DMS53 treated with DMSO at 0.1 percent for 48 hours (cell line): ENCODE data around the gene CCL13.

Experiments
- DNase-seq: peaks from one replicate; lab custom pipeline; 2025; ENCODE audit not compliant: unreplicated experiment; lab: John Stamatoyannopoulos, UW

The CCL13 gene

GRCh38 chr17:34361478-34362061, 5.3 kb downstream of the CCL13 start:
- DNase-seq: peak; percentile 27

- no peak for DNase-seq
Observed at GRCh38 chr17:34363183-34363661, 6.9 kb downstream of the CCL13 start, which contains the start of gene CCL1. TSS of gene CCL1 (minus strand) at chr17:34363233. CDS start at chr17:34363161, 72 bp downstream.

- DNase-seq: no peak
Observed at GRCh38 chr17:34364751-34365150, 8.5 kb downstream of the CCL13 start.

- DNase-seq: no peak
Observed at GRCh38 chr17:34365340-34365739, 9.1 kb downstream of the CCL13 start.

GRCh38 chr17:34366010-34366409, 9.7 kb downstream of the CCL13 start:
- DNase-seq: no peak

GRCh38 chr17:34366529-34367107, 10.3 kb downstream of the CCL13 start:
- no peak for DNase-seq

GRCh38 chr17:34367486-34368195, 11.4 kb downstream of the CCL13 start:
- no peak for DNase-seq

- no peak for DNase-seq
Observed at GRCh38 chr17:34368196-34368945, 12.1 kb downstream of the CCL13 start.

- no peak for DNase-seq
Observed at GRCh38 chr17:34368946-34369500, 12.7 kb downstream of the CCL13 start.

GRCh38 chr17:34369571-34369970, 13.3 kb downstream of the CCL13 start:
- DNase-seq: no peak

- no peak for DNase-seq
Observed at GRCh38 chr17:34370376-34370996, 14.2 kb downstream of the CCL13 start.

- no peak for DNase-seq
Observed at GRCh38 chr17:34370997-34371395, 14.7 kb downstream of the CCL13 start.

GRCh38 chr17:34371405-34372100, 15.3 kb downstream of the CCL13 start:
- DNase-seq: no peak

- no peak for DNase-seq
Observed at GRCh38 chr17:34374457-34374856, 18.2 kb downstream of the CCL13 start.

- no peak for DNase-seq
Observed at GRCh38 chr17:34375426-34375997, 19.2 kb downstream of the CCL13 start.

GRCh38 chr17:34377078-34377823, 21.0 kb downstream of the CCL13 start:
- DNase-seq: no peak

- no peak for DNase-seq
Observed at GRCh38 chr17:34378664-34379101, 22.4 kb downstream of the CCL13 start.

GRCh38 chr17:34379868-34380267, 23.6 kb downstream of the CCL13 start:
- DNase-seq: no peak

- no peak for DNase-seq
Observed at GRCh38 chr17:34382621-34383124, 26.4 kb downstream of the CCL13 start.
